SK-N-MC (cell line): ENCODE measurements around the gene ZNF460.
"Not testable (repeated sequence)": the region's sequence is repeated elsewhere in the genome, so short reads cannot be mapped to it uniquely, and the experiment has no call there.

Source experiments
- EZH2 ChIP-seq: fragments of 200-600 bp; sonication (generic); IDR thresholded peaks from one replicate; pipeline ENCODE4 v1.6.1; 2017; ENCODE audit warnings: antibody characterized with exemption
- FOXP2 ChIP-seq: optimal IDR thresholded peaks from 2 replicates; pipeline ENCODE3; 2011; ENCODE audit warnings: mild to moderate bottlenecking, moderate library complexity; ENCODE audit not compliant: insufficient read depth; ENCODE audit errors: extremely low read length, control extremely low read depth
- POLR2AphosphoS5 ChIP-seq: IDR thresholded peaks from 2 replicates; pipeline ENCODE4 v1.6.1; 2012; ENCODE audit warnings: mild to moderate bottlenecking, low read depth, low read length, borderline replicate concordance

DNA sequence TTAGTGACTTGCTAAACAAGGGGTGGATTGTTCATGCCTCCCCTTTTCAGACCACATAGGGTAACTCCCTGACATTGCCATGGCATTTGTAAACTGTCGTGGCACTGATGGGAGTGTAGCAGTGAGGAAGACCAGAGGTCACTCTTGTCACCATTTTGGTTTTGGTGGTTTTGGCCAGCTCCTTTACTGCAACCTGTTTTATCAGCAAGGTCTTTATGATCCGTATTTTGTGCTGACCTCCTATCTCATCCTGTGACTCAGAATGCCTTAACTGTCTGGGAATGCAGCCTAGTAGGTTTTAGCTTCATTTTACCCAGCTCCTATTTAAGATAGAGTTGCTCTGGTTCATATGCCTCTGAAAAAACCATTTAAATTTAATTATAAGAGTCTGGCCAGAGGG, 1.8 kb upstream of the ZNF460 start:
- not testable (repeated sequence) for TF ChIP-seq EZH2, POLR2AphosphoS5, FOXP2
